ENCODE data around the gene VASN. TPM values are rescaled to one million over a fixed set of nuclear protein-coding genes. Genes with fewer than 3 reads are reported as not detected.

VASN gene
- polyA plus RNA-seq (2012; ENCODE audit: low read depth, missing spikeins), result 0.15 TPM

DNA sequence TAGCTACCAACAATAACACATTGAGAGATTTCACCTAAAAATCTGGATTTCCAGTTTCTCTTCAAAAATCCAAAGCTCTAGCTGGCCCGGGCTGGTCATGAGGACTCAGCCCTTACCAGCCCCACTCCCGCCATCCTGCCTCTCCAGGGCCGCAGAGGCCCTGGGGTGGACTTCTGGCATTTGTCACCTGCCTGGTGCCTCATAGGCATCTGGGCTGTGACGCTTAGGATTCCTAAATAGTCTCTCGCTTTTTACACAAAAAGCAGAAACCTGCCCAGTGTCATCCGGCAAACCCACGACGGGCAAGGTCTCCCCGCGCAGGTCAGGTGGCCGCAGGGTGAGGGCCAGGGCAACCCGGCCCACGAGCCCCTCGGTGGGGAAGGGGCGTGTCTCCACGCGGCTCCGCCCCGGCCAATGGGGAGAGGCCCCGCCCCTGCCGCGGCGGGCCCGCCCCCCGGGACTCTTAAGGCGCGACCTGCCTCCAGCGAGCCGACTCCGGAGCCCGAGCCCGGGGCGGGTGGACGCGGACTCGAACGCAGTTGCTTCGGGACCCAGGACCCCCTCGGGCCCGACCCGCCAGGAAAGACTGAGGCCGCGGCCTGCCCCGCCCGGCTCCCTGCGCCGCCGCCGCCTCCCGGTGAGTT lies at the start of gene VASN:
VASN (plus strand) TSS at position 492 of the 644 bp plus-strand sequence. CDS start 9,030 bp downstream, outside the sequence.
- peak; percentile 66 for FAIRE-seq
- peak; percentile 98 for DNase-seq (ENCODE audit: insufficient read length, low spot score)
- TF ChIP-seq POLR2AphosphoS5 (IDR thresholded peaks at IDR 0.05; ENCODE audit: low read depth, low read length) (no peak), POLR2A (IDR thresholded peaks at IDR 0.05; ENCODE audit: low read depth, low read length) (no peak), TAF1 (IDR thresholded peaks at IDR 0.05; ENCODE audit: low read depth, low read length) (no peak), PAX5 (IDR thresholded peaks at IDR 0.05; ENCODE audit: insufficient read depth, low read length, severe bottlenecking) (no peak), SPI1 (IDR thresholded peaks at IDR 0.05; ENCODE audit: low read depth, low read length) (no peak), POU2F2 (IDR thresholded peaks at IDR 0.05; ENCODE audit: low read depth, low read length) (no peak)

DNA sequence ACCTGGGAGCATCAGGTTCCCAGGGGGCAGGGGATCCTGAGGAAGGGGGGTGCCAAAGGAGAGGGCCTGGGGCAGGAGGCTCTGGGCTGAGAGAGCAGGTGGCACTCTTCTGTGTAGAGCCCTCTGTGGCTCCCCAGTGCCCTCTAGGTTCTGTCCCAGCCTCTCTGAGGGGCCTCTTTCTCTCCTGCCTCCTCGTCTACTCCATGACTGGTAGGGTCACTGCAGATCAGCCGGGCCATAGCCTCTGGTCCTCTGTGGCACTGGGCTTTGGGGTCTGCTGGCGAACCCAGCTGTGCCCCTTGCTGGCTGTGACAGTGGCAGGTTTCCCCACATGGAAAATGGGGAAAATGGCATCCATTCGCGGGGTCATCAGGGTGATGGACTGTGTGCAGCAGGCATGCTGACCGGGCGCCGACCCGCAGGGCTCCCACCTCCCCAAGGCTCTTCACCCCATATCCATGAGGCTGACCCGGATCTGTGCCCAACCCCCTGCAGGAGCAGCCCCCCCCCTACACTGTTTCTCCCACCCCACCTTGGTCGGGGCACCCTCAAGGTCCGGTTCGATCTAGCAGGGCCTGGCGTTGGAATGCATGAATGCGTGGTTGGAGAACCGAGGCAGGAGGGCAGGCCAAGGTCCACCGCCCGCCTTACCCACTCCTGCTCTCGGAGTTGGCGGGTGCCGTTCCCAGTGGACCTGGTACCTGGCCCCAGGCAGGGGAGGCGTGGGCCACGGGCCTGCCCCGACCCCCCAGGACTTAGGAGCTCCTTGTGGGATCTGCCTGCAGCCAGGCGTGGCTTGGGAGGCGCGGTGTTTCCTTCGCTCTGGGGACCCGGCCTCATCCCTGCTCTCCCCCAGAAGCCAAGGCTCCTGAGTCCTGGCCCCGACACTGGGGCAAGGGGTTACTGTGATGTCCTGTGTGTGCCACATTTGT lies 49.3 kb upstream of the VASN start:
- DNase-seq (ENCODE audit: insufficient read length, low spot score), result no peak
- TF ChIP-seq SPI1 (IDR thresholded peaks at IDR 0.05; ENCODE audit: low read depth, low read length), result no peak
- TF ChIP-seq TAF1 (IDR thresholded peaks at IDR 0.05; ENCODE audit: low read depth, low read length), result no peak
- TF ChIP-seq PAX5 (IDR thresholded peaks at IDR 0.05; ENCODE audit: insufficient read depth, low read length, severe bottlenecking), result no peak
- TF ChIP-seq POU2F2 (IDR thresholded peaks at IDR 0.05; ENCODE audit: low read depth, low read length), result no peak
- no peak for TF ChIP-seq POLR2A (IDR thresholded peaks at IDR 0.05; ENCODE audit: low read depth, low read length)
- no peak for TF ChIP-seq POLR2AphosphoS5 (IDR thresholded peaks at IDR 0.05; ENCODE audit: low read depth, low read length)

DNA sequence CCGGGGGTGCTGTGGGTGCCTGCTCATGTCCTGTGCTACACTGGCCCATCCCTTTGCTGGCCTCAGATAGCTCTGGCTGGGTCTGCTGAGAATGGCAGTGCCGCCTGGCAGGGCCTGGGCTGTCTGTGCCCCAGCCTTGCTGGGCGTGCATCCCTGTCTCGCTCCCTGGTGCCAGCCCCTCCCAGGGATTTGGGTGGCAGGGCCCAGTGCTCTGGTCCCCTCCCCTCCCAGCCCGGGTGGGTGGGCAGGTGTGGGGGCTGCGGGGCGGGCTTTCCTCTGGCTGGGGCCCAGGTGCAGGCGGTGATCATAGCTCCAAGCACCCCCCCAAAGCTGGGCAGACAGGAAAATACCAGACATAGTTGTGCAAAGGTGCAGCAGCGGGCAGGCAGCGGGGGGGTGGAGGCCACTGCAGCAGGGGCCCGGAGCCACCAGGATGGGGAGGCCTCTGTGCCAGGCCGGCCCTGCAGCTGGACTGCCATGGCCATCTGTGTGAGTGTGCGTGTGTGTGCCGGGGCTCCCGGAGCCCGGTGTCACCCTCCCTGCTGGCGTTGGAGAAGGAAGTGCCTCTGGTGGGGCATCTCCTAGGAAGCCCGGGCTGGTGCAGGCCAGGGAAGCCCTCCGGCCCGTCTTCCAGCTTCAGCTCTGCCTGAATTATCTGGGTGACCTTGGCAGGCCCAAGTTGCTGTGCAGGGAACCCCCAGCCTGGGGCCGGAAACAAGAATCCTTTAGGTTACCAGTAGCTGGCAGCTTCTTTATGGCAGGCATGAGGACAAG lies 48.4 kb upstream of the VASN start:
- TF ChIP-seq PAX5 (IDR thresholded peaks at IDR 0.05; ENCODE audit: insufficient read depth, low read length, severe bottlenecking) (no peak), POU2F2 (IDR thresholded peaks at IDR 0.05; ENCODE audit: low read depth, low read length) (no peak), POLR2AphosphoS5 (IDR thresholded peaks at IDR 0.05; ENCODE audit: low read depth, low read length) (no peak), POLR2A (IDR thresholded peaks at IDR 0.05; ENCODE audit: low read depth, low read length) (no peak), TAF1 (IDR thresholded peaks at IDR 0.05; ENCODE audit: low read depth, low read length) (no peak)
- no peak for FAIRE-seq
- no peak for DNase-seq (ENCODE audit: insufficient read length, low spot score)

More for the DNA sequence above, 49.3 kb upstream of the VASN start:
- FAIRE-seq, result no peak

DNA sequence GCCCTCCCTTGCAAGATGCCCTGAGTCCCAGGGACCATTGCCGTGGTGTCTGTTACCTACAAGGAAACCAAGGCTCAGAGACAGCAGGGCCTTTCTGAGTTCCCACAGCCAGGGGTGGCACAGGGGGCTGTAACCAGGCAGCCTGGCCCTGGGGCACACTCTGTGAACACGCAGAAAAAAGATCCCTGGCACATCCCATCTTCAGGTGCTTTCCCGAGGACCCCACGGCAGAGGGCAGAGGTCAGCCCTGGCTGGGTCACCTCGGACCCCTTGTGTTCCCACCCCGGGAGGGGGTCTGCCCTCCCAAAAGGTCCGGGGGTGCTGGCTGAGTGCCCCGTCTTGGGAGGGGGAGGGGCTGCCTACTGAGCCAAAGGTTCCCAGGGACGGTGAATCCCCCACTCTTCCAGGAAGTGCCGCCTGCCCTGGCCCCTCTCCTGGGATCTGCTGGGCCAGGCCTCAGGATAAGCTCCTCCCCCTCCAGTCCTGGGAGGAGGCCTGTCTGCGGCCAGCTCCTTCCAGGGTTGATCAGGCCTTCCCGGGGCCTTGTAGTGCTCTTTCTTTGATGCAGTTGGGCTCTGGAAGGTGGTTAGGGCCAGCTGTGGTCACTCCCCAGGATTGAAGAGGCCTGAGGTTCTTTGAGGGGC lies 47.7 kb upstream of the VASN start:
- TF ChIP-seq POU2F2 (IDR thresholded peaks at IDR 0.05; ENCODE audit: low read depth, low read length) (no peak), TAF1 (IDR thresholded peaks at IDR 0.05; ENCODE audit: low read depth, low read length) (no peak), POLR2AphosphoS5 (IDR thresholded peaks at IDR 0.05; ENCODE audit: low read depth, low read length) (no peak)
- DNase-seq (ENCODE audit: insufficient read length, low spot score) (no peak), FAIRE-seq (no peak)

DNA sequence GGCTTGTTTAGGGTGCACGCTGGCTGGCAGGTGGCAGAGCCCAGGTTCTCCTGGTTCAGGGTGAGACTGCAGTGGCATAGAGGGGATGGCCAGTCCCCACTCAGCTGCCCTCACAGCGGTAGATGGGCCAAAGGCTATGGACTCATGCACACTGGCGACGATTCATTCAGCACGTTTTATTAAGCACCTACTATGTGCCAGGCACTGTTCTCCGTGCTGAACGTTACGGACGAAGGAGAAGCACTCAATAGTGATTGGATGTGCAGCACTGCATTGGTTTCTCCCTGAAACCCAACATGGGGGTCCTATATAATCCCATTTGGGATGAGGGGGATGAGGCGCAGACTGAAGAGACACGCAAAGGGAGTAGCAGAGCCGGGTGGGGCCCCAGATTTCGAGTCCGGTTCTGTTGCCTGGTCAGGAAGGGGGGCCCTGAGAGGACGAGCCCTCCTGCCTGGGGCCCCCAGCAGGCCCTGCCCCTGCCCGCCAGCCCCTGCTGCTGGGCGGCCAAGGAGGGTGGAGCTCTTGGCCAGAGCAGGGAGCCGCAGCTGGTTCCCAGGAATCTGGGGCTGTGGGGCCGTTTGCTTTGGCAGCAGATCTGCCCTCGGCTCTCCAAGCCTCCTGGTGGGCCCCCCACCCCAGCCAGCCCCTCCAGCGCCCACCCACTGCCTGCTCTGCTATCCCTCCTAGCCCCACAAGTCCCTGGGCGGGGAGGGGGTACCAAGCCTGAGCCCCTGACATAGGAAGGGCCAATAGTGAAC lies 47.0 kb upstream of the VASN start:
- FAIRE-seq, result no peak
- TF ChIP-seq TAF1 (IDR thresholded peaks at IDR 0.05; ENCODE audit: low read depth, low read length) (no peak), POU2F2 (IDR thresholded peaks at IDR 0.05; ENCODE audit: low read depth, low read length) (no peak), PAX5 (IDR thresholded peaks at IDR 0.05; ENCODE audit: insufficient read depth, low read length, severe bottlenecking) (no peak)
- DNase-seq (ENCODE audit: insufficient read length, low spot score), result no peak

DNA sequence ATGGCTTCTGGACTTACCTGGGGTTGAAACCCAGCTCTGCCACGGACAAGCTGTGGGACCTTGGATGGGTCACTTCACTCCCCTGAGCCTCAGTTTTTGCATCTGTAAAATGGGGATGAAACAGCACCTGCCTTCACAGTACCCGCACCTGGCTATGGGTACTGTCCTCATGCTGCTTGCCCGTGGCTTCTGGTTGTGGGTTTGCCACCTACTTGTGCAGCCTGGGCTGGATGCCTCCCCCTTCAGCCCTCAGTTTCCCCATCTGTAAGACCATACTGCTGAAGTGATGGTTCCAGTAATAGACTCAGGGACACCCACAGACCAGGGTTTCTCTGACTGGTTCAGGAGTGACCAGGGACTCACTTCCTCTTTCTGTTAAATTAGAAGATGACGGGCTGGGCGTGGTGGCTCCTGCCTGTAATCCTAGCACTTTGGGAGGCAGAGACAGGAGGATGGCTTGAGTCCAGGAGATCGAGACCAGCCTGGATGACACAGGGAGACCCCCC lies 46.3 kb upstream of the VASN start:
- no peak for DNase-seq (ENCODE audit: insufficient read length, low spot score)
- FAIRE-seq, result peak; percentile 57
- TF ChIP-seq SPI1 (IDR thresholded peaks at IDR 0.05; ENCODE audit: low read depth, low read length), result peak; percentile 99
- no peak for TF ChIP-seq POU2F2 (IDR thresholded peaks at IDR 0.05; ENCODE audit: low read depth, low read length)

DNA sequence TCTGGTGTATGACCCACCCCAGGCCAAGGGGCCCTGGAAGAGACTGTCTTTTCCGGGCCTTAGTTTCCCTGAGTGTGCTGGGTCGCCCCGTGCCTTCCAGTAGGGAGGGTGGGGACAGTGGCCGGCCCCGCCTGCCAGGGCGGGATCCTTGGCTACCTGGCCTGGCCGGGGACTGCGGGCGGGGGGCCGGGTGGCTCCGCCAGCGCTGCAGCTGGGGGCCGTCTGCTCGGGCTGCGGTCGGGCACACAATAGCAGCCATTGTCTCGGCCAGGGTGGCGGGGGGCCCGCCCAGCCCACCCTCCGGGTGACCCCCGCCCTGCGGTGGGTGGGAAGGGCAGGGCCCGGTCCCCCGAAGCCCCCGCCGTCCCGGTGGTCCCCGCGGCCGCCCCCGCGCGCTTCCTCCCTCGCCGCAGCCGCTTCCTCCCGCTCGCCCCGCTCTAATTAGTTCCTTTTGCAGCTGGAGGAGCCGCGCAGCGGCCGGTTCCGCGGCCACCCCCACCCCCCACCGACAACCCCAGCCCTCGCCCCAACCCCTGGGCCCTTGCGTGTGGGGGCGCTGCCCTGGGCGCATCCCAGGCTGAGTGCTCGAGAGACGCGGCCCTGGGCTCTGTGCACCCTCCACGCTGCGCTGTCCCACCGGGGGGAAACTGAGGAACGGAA lies 44.1 kb upstream of the VASN start:
- FAIRE-seq (no peak), DNase-seq (ENCODE audit: insufficient read length, low spot score) (no peak)
- TF ChIP-seq POLR2A (IDR thresholded peaks at IDR 0.05; ENCODE audit: low read depth, low read length), result no peak
- no peak for TF ChIP-seq POLR2AphosphoS5 (IDR thresholded peaks at IDR 0.05; ENCODE audit: low read depth, low read length)
- no peak for TF ChIP-seq PAX5 (IDR thresholded peaks at IDR 0.05; ENCODE audit: insufficient read depth, low read length, severe bottlenecking)
- TF ChIP-seq TAF1 (IDR thresholded peaks at IDR 0.05; ENCODE audit: low read depth, low read length), result no peak

DNA sequence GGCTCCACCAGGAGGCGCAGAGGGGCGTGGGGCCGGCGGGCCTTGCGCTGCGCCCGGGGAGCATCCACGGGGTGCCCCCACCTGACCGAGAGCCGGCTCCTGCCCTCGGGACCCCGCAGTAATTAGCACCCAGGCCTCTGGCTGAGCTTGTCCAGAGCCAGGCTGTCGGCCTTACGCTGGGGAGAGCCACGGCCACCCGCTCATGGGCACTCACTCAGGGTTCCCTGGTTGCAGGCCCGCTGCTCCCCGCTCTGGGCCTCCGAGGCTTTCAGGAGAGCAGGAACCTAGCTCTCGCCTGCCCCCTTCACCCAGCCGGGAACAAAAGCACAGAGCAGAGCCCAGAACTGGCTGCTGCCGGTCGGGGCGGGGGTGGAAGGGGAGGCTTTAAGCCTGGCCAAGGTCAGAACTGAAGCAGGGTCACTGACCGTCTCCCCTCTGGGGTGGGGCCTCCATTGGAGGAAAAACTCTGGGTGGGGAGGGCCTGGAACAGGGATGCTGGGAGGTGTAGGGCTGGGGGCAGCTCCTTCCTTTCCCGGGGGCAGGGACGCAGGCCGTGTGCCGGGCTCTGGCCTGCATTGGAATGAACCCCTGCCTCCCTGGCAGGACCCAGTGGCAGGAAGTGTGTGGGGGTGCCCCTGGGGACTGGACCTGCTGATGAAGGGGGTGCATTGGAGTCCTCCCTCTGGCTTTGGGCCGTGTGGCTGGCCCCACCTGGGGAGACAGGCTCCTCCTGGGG lies 43.4 kb upstream of the VASN start:
- FAIRE-seq (peak; percentile 56), DNase-seq (ENCODE audit: insufficient read length, low spot score) (peak; percentile 82)
- TF ChIP-seq TAF1 (IDR thresholded peaks at IDR 0.05; ENCODE audit: low read depth, low read length) (no peak), PAX5 (IDR thresholded peaks at IDR 0.05; ENCODE audit: insufficient read depth, low read length, severe bottlenecking) (no peak), POU2F2 (IDR thresholded peaks at IDR 0.05; ENCODE audit: low read depth, low read length) (no peak), POLR2A (IDR thresholded peaks at IDR 0.05; ENCODE audit: low read depth, low read length) (no peak), POLR2AphosphoS5 (IDR thresholded peaks at IDR 0.05; ENCODE audit: low read depth, low read length) (no peak), SPI1 (IDR thresholded peaks at IDR 0.05; ENCODE audit: low read depth, low read length) (no peak)

Measured in GM12891 (cell line).